OCI-LY1 (cell line): ENCODE results near the gene USP19.
A peak's percentile ranks its signal among the peaks of the same experiment; 100 is the strongest.

Experiments used
- H2AFZ ChIP-seq: fragments of 200-600 bp; sonication (generic), shearing (Covaris generic); 2 replicates; pipeline ENCODE4 v1.6.0; 2014; ENCODE audit warnings: antibody characterized with exemption, mild to moderate bottlenecking, low read length
- H3F3A ChIP-seq: fragments of 200-600 bp; sonication (generic), shearing (Covaris generic); 2 replicates; pipeline ENCODE4 v1.6.0; 2014; ENCODE audit warnings: mild to moderate bottlenecking, antibody characterized with exemption, low read length, moderate library complexity; ENCODE audit not compliant: insufficient read depth
- H3K27ac ChIP-seq: fragments of 200-600 bp; sonication (generic); 2 replicates; pipeline ENCODE4 v1.5.1; 2014; ENCODE audit warnings: low read length, mixed run types, mild to moderate bottlenecking, low read depth; ENCODE audit not compliant: poor library complexity, severe bottlenecking
- H3K27me3 ChIP-seq: fragments of 200-600 bp; sonication (generic); 2 replicates; pipeline ENCODE4 v1.6.0; 2014; ENCODE audit warnings: antibody characterized with exemption, mild to moderate bottlenecking, low read length, moderate library complexity; ENCODE audit not compliant: insufficient read depth
- H3K36me3 ChIP-seq: fragments of 200-600 bp; sonication (generic); 2 replicates; pipeline ENCODE4 v1.6.1; 2014; ENCODE audit warnings: mild to moderate bottlenecking, antibody characterized with exemption, low read length, moderate library complexity, mixed read lengths; ENCODE audit not compliant: insufficient read depth
- H3K4me1 ChIP-seq: fragments of 200-600 bp; sonication (generic); 2 replicates; pipeline ENCODE4 v1.5.1; 2014; ENCODE audit warnings: mild to moderate bottlenecking, low read length, moderate library complexity; ENCODE audit not compliant: insufficient read depth, severe bottlenecking
- H3K4me2 ChIP-seq: fragments of 200-600 bp; sonication (generic), shearing (Covaris generic); 2 replicates; pipeline ENCODE4 v1.6.1; 2014; ENCODE audit warnings: low read length
- H3K4me3 ChIP-seq: fragments of 200-600 bp; sonication (generic); 2 replicates; pipeline ENCODE4 v1.5.1; 2014; ENCODE audit warnings: low read length, low read depth, mild to moderate bottlenecking, mixed read lengths; ENCODE audit not compliant: poor library complexity, severe bottlenecking
- H3K79me2 ChIP-seq: fragments of 200-600 bp; shearing (Covaris generic); 2 replicates; pipeline ENCODE4 v1.6.1; 2016; ENCODE audit warnings: mixed run types, low read length, mixed read lengths; ENCODE audit not compliant: insufficient read depth
- H3K9ac ChIP-seq: fragments of 200-600 bp; sonication (generic), shearing (Covaris generic); 2 replicates; pipeline ENCODE4 v1.6.1; 2014; ENCODE audit warnings: mild to moderate bottlenecking, low read length, mixed read lengths
- H3K9me2 ChIP-seq: fragments of 200-600 bp; sonication (generic), shearing (Covaris generic); 2 replicates; pipeline ENCODE4 v1.6.1; 2014; ENCODE audit warnings: low read depth, mild to moderate bottlenecking, low read length, mixed read lengths
- H3K9me3 ChIP-seq: fragments of 200-600 bp; shearing (Covaris generic); 2 replicates; pipeline ENCODE4 v1.6.1; 2014; ENCODE audit warnings: low read length, mixed read lengths
- H4K20me1 ChIP-seq: fragments of 200-600 bp; sonication (generic), shearing (Covaris generic); 2 replicates; pipeline ENCODE4 v1.6.0; 2016; ENCODE audit warnings: mild to moderate bottlenecking, low read length; ENCODE audit not compliant: insufficient read depth
- EZH2 ChIP-seq: fragments of 200-600 bp; sonication (generic), shearing (Covaris generic); IDR thresholded peaks from 2 replicates; pipeline ENCODE4 v1.8.0; 2017; ENCODE audit warnings: borderline replicate concordance, mixed run types, mild to moderate bottlenecking, antibody characterized with exemption, low read length, moderate library complexity, mixed read lengths
- TF ChIP-seq, protein P1 (sequence below): fragments of 200-600 bp; sonication (generic), shearing (Covaris generic); IDR thresholded peaks from 2 replicates; pipeline ENCODE4 v1.5.1; 2017; ENCODE audit warnings: mild to moderate bottlenecking, antibody characterized with exemption, low read length, moderate library complexity, mixed read lengths

The USP19 gene

DNA sequence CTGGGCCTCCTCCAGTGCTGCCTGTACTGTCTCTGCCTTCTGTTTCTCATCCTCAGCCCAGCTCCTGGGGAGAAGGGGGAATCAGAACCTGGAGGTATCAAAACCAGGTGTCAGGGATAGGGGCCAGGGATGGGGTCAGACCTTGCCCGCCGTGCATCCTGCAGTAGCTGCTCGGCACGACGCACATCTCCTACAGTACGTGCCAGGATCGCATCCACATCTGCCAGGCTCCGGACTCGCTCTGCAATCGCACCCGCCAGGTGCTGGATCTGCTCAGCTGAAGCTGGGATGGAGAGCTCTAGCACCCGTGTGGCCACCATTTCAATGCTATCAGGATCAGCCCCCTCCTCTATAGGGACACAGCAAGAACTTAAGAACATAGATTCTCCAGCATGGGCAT, 1.4 kb upstream of the USP19 start:
- no peaks in the 10 kb centered on the region for H3F3A ChIP-seq
- peaks cover 20% of the 10 kb centered on the region for H3K4me1 ChIP-seq
- no peak overlapping the region for H3K27ac ChIP-seq

DNA sequence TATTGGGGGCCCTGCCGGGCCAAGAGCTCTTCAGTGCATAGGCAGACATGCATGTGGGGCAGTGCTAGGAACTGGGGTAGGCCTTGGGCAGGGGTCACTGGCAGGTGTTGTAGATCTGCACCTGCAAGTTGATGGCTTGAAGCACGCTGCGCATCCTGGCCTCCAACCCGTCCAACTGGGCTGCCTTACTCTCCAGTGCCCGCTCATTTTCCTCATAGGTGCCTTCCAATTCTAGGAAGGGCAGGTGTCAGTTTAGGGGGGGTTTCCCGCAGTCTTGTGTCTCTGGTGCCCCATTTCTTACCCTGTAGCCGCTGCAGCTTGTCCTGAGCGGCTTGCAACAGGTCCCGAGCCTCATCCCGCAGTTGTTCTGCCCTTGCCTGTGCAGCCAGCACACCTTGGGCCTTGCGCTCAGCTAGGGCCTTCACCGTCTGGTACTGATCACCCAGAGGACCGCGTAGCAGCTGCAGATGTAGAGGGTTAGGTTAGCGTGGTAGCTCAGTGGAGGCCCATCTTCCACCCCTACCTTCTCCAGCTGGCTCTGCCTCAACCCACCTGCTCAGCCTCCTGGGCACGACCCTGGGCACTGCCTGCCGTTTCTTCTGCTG, 611 bp upstream of the USP19 start:
- Histone ChIP-seq H3K27ac (peak overlapping the region; percentile 76), H3K9me3 (no peaks in the 10 kb centered on the region), H3K9ac (peak overlapping the region; percentile 87), H3K4me3 (peak overlapping the region; percentile 85), H2AFZ (no peak overlapping the region), H3K9me2 (no peaks in the 10 kb centered on the region), H3F3A (no peaks in the 10 kb centered on the region), H3K36me3 (peaks cover 31% of the 10 kb centered on the region), H3K4me1 (peaks cover 20% of the 10 kb centered on the region), H3K79me2 (no peaks in the 10 kb centered on the region), H3K27me3 (no peaks in the 10 kb centered on the region), H4K20me1 (no peaks in the 10 kb centered on the region), H3K4me2 (peak overlapping the region; percentile 99)
- TF ChIP-seq, protein P1, sequence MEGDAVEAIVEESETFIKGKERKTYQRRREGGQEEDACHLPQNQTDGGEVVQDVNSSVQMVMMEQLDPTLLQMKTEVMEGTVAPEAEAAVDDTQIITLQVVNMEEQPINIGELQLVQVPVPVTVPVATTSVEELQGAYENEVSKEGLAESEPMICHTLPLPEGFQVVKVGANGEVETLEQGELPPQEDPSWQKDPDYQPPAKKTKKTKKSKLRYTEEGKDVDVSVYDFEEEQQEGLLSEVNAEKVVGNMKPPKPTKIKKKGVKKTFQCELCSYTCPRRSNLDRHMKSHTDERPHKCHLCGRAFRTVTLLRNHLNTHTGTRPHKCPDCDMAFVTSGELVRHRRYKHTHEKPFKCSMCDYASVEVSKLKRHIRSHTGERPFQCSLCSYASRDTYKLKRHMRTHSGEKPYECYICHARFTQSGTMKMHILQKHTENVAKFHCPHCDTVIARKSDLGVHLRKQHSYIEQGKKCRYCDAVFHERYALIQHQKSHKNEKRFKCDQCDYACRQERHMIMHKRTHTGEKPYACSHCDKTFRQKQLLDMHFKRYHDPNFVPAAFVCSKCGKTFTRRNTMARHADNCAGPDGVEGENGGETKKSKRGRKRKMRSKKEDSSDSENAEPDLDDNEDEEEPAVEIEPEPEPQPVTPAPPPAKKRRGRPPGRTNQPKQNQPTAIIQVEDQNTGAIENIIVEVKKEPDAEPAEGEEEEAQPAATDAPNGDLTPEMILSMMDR: no peak
- no peak for TF ChIP-seq EZH2

More for the DNA sequence above, 1.4 kb upstream of the USP19 start:
- H3K4me3 ChIP-seq: no peak overlapping the region
- H3K9ac ChIP-seq: no peak overlapping the region
- no peaks in the 10 kb centered on the region for H3K27me3 ChIP-seq
- no peaks in the 10 kb centered on the region for H4K20me1 ChIP-seq
- peaks cover 24% of the 10 kb centered on the region for H3K36me3 ChIP-seq
- no peaks in the 10 kb centered on the region for H3K9me3 ChIP-seq
- no peak overlapping the region for H2AFZ ChIP-seq
- H3K4me2 ChIP-seq: no peak overlapping the region
- H3K79me2 ChIP-seq: no peaks in the 10 kb centered on the region
- no peaks in the 10 kb centered on the region for H3K9me2 ChIP-seq
- no peak for TF ChIP-seq EZH2
- TF ChIP-seq, protein P1: no peak

DNA sequence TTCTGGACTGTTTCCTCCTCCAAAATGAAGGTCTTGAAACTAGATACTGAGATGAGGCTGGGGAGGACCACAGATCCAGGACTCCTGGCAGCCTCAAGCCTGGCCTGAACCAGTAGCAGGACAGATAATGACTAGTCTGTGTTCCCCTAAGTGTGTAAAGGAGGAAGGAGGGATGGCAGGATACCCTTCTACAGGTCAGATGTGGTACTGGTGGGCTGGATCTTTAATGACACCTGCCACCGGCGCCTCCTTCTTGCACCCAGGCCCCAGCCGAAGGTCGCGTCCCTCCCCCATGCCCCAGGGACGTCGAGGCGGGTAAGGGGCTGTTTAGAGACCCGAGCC, 556 bp downstream of the USP19 start:
- no peak overlapping the region for H2AFZ ChIP-seq

More for the DNA sequence above, 556 bp downstream of the USP19 start:
- Histone ChIP-seq H4K20me1 (no peaks in the 10 kb centered on the region), H3K36me3 (peaks cover 43% of the 10 kb centered on the region), H3K4me1 (peaks cover 20% of the 10 kb centered on the region), H3K9me2 (no peaks in the 10 kb centered on the region), H3K4me2 (peak overlapping the region; percentile 99), H3K79me2 (no peaks in the 10 kb centered on the region), H3K27me3 (no peaks in the 10 kb centered on the region), H3K27ac (peak overlapping the region; percentile 69), H3K4me3 (peak overlapping the region; percentile 85), H3F3A (no peaks in the 10 kb centered on the region), H3K9me3 (no peaks in the 10 kb centered on the region), H3K9ac (peak overlapping the region; percentile 87)
- TF ChIP-seq, protein P1: no peak
- TF ChIP-seq EZH2: no peak
